ENCODE measurements around the gene ZNF319. TPM values are rescaled to one million over a fixed set of nuclear protein-coding genes. Genes with fewer than 3 reads are reported as not detected.

Gene ZNF319
- total RNA-seq, 1 donor from 2014 or later = 14.9 TPM

DNA sequence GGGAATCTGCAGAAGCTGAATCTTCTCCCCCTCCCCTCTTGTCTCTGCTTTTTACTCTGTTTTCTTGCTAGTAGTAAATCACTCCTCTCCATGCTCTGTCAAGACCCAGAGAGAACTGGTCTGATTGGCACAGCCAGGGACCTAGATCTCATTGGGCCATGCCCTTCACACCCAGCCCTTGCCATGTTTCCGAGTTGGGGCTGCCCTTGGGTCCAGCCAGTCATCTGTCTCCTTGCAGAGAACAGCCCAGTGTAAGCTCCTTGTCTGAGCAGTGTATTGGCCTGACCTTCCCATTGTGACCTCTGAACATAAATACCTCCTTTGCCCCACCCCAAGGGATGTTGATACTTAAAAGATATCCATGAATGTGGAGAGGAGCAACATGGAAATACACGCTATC, 28.9 kb upstream of the ZNF319 start:
- Mint-ChIP-seq H3K4me3 (ENCODE audit: low read depth) (peak overlapping the region; percentile 49), H3K27ac (peak overlapping the region; percentile 60), H3K4me1 (ENCODE audit: low read depth) (peaks cover 51% of the 10 kb centered on the region), H3K9me3 (ENCODE audit: low read depth) (no peaks in the 10 kb centered on the region), H3K36me3 (ENCODE audit: insufficient read depth) (peaks cover 4% of the 10 kb centered on the region), H3K27me3 (no peaks in the 10 kb centered on the region)
- DNase-seq (ENCODE audit: low spot score, unreplicated experiment) = no peak
- TF ChIP-seq, protein P1, sequence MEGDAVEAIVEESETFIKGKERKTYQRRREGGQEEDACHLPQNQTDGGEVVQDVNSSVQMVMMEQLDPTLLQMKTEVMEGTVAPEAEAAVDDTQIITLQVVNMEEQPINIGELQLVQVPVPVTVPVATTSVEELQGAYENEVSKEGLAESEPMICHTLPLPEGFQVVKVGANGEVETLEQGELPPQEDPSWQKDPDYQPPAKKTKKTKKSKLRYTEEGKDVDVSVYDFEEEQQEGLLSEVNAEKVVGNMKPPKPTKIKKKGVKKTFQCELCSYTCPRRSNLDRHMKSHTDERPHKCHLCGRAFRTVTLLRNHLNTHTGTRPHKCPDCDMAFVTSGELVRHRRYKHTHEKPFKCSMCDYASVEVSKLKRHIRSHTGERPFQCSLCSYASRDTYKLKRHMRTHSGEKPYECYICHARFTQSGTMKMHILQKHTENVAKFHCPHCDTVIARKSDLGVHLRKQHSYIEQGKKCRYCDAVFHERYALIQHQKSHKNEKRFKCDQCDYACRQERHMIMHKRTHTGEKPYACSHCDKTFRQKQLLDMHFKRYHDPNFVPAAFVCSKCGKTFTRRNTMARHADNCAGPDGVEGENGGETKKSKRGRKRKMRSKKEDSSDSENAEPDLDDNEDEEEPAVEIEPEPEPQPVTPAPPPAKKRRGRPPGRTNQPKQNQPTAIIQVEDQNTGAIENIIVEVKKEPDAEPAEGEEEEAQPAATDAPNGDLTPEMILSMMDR (IDR thresholded peaks at IDR 0.05; ENCODE audit: unreplicated experiment) = no peak

DNA sequence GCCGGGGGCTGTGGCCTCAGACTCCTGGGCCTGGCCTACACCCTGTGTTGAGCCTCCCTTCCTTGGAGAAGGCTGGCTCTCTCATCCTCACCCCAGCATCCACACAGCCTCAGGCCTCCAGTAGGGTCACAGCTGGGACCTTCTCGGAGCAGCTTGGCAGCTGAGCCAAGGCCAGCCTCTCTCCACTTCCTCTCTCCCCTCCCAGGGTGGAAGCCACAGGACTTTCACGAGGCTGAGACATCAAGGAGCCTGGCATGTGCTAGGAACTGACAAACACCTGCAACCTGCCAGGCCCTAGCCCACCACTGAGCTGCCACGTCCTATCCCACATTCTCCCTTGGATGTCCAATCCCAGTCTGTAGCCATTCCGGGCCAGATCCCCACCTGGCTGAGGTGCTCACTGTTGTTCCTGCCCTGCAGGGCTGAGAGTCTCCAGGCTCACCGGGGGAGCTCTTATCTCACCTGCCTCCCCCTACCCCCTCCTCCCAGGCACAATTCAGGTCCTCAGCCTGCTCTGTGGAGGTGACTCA, 28.1 kb upstream of the ZNF319 start:
- H3K9me3 Mint-ChIP-seq (ENCODE audit: low read depth) = no peaks in the 10 kb centered on the region
- TF ChIP-seq, protein P1 (IDR thresholded peaks at IDR 0.05; ENCODE audit: unreplicated experiment) = no peak
- DNase-seq (ENCODE audit: low spot score, unreplicated experiment) = no peak
- peak overlapping the region; percentile 76 for H3K4me3 Mint-ChIP-seq (ENCODE audit: low read depth)
- H3K27me3 Mint-ChIP-seq = no peaks in the 10 kb centered on the region
- peaks cover 4% of the 10 kb centered on the region for H3K36me3 Mint-ChIP-seq (ENCODE audit: insufficient read depth)
- peak overlapping the region; percentile 70 for H3K27ac Mint-ChIP-seq
- H3K4me1 Mint-ChIP-seq (ENCODE audit: low read depth) = peaks cover 47% of the 10 kb centered on the region

DNA sequence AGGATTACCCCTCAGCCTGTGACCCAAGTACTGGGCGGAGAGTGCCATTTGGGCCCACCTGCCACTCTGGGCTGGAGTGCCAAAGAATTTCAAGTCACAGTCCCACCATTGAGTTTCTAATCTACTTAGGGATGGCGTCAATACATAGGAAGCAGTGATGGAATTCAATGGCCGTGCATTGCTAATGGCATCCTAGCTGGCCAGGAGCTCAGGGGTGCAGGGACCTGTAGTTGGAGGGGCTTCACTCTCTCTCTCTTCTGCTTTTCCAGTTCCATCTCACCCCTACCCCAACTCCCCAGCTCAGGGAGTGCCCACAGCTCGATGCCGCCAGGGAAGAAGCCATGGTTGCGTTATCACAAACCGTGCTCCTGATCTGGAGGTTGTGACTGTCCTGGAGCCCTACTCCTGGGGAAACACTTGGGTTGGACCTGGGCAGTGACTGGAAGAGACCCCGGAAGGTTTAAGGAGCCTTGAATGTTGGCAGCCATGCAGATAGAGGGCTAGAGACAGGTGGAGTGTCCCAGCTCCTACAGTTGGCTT, 27.5 kb upstream of the ZNF319 start:
- peak overlapping the region; percentile 76 for H3K4me3 Mint-ChIP-seq (ENCODE audit: low read depth)
- peaks cover 4% of the 10 kb centered on the region for H3K36me3 Mint-ChIP-seq (ENCODE audit: insufficient read depth)
- H3K27me3 Mint-ChIP-seq = no peaks in the 10 kb centered on the region
- no peak for DNase-seq (ENCODE audit: low spot score, unreplicated experiment)
- H3K4me1 Mint-ChIP-seq (ENCODE audit: low read depth) = peaks cover 46% of the 10 kb centered on the region
- H3K9me3 Mint-ChIP-seq (ENCODE audit: low read depth) = no peaks in the 10 kb centered on the region
- H3K27ac Mint-ChIP-seq = peak overlapping the region; percentile 83
- TF ChIP-seq, protein P1 (IDR thresholded peaks at IDR 0.05; ENCODE audit: unreplicated experiment) = no peak

GRCh38 chr16:58027161-58027915, 26.9 kb upstream of the ZNF319 start:
- TF ChIP-seq, protein P1 (IDR thresholded peaks at IDR 0.05; ENCODE audit: unreplicated experiment) = peak; percentile 9
- H3K9me3 Mint-ChIP-seq (ENCODE audit: low read depth) = no peaks in the 10 kb centered on the region
- peak overlapping the region; percentile 59 for H3K27ac Mint-ChIP-seq
- no peaks in the 10 kb centered on the region for H3K27me3 Mint-ChIP-seq
- H3K4me1 Mint-ChIP-seq (ENCODE audit: low read depth) = peaks cover 48% of the 10 kb centered on the region
- DNase-seq (ENCODE audit: low spot score, unreplicated experiment) = no peak
- H3K36me3 Mint-ChIP-seq (ENCODE audit: insufficient read depth) = peaks cover 4% of the 10 kb centered on the region
- peak overlapping the region; percentile 76 for H3K4me3 Mint-ChIP-seq (ENCODE audit: low read depth)

DNA sequence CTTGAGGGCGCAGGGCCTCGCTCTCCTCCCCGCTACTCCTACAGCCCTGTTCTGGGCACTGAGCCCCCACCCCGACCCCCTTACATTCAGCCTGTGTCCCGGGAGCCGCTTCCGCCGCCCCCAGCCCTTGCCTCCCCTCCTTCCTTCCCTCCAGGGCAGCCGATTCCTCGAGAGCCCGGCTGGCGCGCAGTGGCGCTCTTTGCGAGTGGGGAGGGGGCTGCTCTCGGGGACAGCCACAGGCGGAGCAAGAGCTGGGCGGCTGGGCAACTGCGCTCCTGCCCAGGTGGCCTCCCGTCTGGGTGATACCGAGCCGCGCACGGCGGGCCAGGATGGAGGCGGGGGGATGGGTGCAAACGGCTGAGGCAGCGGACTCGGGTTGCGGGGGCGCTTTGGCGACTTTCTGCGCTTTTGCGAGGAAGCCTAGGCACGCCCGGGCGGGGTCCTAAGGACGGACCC, 26.3 kb upstream of the ZNF319 start:
- DNase-seq (ENCODE audit: low spot score, unreplicated experiment) = peak; percentile 37
- no peaks in the 10 kb centered on the region for H3K27me3 Mint-ChIP-seq
- no peak overlapping the region for H3K27ac Mint-ChIP-seq
- H3K36me3 Mint-ChIP-seq (ENCODE audit: insufficient read depth) = peaks cover 4% of the 10 kb centered on the region
- H3K9me3 Mint-ChIP-seq (ENCODE audit: low read depth) = no peaks in the 10 kb centered on the region
- H3K4me1 Mint-ChIP-seq (ENCODE audit: low read depth) = peaks cover 47% of the 10 kb centered on the region
- H3K4me3 Mint-ChIP-seq (ENCODE audit: low read depth) = peak overlapping the region; percentile 76
- TF ChIP-seq, protein P1 (IDR thresholded peaks at IDR 0.05; ENCODE audit: unreplicated experiment) = peak; percentile 19
